Measurements from ENCODE around the gene NAA20.

Gene NAA20

GRCh38 chr20:19991854-19992253 is 25.3 kb upstream of the NAA20 start:
- Histone ChIP-seq H3K36me3 (ENCODE audit: control insufficient read depth in 1 of 2, insufficient read depth in 2 of 2, low read length in 2 of 2) (peaks cover 2 to 4% of the 10 kb centered on the region in 2 experiments), H3K79me2 (ENCODE audit: control insufficient read depth, insufficient read depth, low read length, poor library complexity) (peaks cover 3% of the 10 kb centered on the region), H3K14ac (ENCODE audit: low read length) (peak overlapping the region; percentile 82), H3K4me2 (ENCODE audit: low read length) (no peak overlapping the region), H3K27ac (ENCODE audit: low read depth, low read length) (peak overlapping the region; percentile 98), H3K9ac (ENCODE audit: low read length) (no peak overlapping the region), H4K8ac (ENCODE audit: low read depth, low read length) (peak overlapping the region; percentile 71), H2AK5ac (ENCODE audit: low read length) (peak overlapping the region; percentile 60), H2BK5ac (ENCODE audit: low read depth, low read length, poor library complexity) (peak overlapping the region; percentile 96), H3K79me1 (ENCODE audit: low read length) (peaks cover 36% of the 10 kb centered on the region), H2BK120ac (ENCODE audit: insufficient read depth, low read length, poor library complexity) (peak overlapping the region; percentile 76), H3K18ac (ENCODE audit: low read length) (peak overlapping the region; percentile 82), H3K9me3 (ENCODE audit: insufficient read depth, low read depth, low read length) (no peaks in the 10 kb centered on the region), H2BK12ac (ENCODE audit: low read length) (peak overlapping the region; percentile 90), H3K23ac (ENCODE audit: low read length) (no peak overlapping the region), H2AFZ (ENCODE audit: insufficient read depth, low read length, poor library complexity) (peak overlapping the region; percentile 60), H4K91ac (ENCODE audit: low read depth, low read length) (peak overlapping the region; percentile 96), H4K12ac (ENCODE audit: low read depth, low read length) (no peak overlapping the region), H3K4me1 (ENCODE audit: control insufficient read depth in 1 of 2, insufficient read depth in 2 of 2, low read length in 2 of 2) (peaks cover 24 to 38% of the 10 kb centered on the region in 2 experiments), H3K27me3 (ENCODE audit: insufficient read depth, low read length) (no peaks in the 10 kb centered on the region), H3K4ac (ENCODE audit: low read depth, low read length) (peak overlapping the region; percentile 94), H3K4me3 (ENCODE audit: low read depth, low read length) (no peak overlapping the region)
- WGBS (ENCODE audit: extremely low coverage, insufficient coverage, insufficient read length): no CpG with 5 or more reads among the region's 2 CpGs
- DNase-seq: no peak

GRCh38 chr20:19992996-19993908 is 23.9 kb upstream of the NAA20 start:
- peak overlapping the region; percentile 93 for H3K14ac ChIP-seq (ENCODE audit: low read length)
- H2AFZ ChIP-seq (ENCODE audit: insufficient read depth, low read length, poor library complexity): no peak overlapping the region
- peak overlapping the region; percentile 89 for H2AK5ac ChIP-seq (ENCODE audit: low read length)
- H3K27ac ChIP-seq (ENCODE audit: low read depth, low read length): peak overlapping the region; percentile 99
- DNase-seq: peak; percentile 56 to 83
- H3K36me3 ChIP-seq (ENCODE audit: control insufficient read depth in 1 of 2, insufficient read depth in 2 of 2, low read length in 2 of 2): peaks cover 7 to 10% of the 10 kb centered on the region in 2 experiments
- peak overlapping the region; percentile 89 for H4K8ac ChIP-seq (ENCODE audit: low read depth, low read length)
- H3K9me3 ChIP-seq (ENCODE audit: insufficient read depth, low read depth, low read length): no peaks in the 10 kb centered on the region
- H3K4ac ChIP-seq (ENCODE audit: low read depth, low read length): peak overlapping the region; percentile 89
- H3K18ac ChIP-seq (ENCODE audit: low read length): peak overlapping the region; percentile 86
- H2BK5ac ChIP-seq (ENCODE audit: low read depth, low read length, poor library complexity): peak overlapping the region; percentile 99
- H4K91ac ChIP-seq (ENCODE audit: low read depth, low read length): peak overlapping the region; percentile 99
- no peaks in the 10 kb centered on the region for H3K27me3 ChIP-seq (ENCODE audit: insufficient read depth, low read length)
- H3K4me3 ChIP-seq (ENCODE audit: low read depth, low read length): no peak overlapping the region
- peak overlapping the region; percentile 4 for H3K4me2 ChIP-seq (ENCODE audit: low read length)
- peak overlapping the region; percentile 96 for H2BK12ac ChIP-seq (ENCODE audit: low read length)
- H2BK120ac ChIP-seq (ENCODE audit: insufficient read depth, low read length, poor library complexity): peak overlapping the region; percentile 99
- no CpG with 5 or more reads among the region's 14 CpGs for WGBS (ENCODE audit: extremely low coverage, insufficient coverage, insufficient read length)
- peaks cover 3% of the 10 kb centered on the region for H3K79me2 ChIP-seq (ENCODE audit: control insufficient read depth, insufficient read depth, low read length, poor library complexity)
- H4K12ac ChIP-seq (ENCODE audit: low read depth, low read length): no peak overlapping the region
- peaks cover 39% of the 10 kb centered on the region for H3K79me1 ChIP-seq (ENCODE audit: low read length)
- H3K9ac ChIP-seq (ENCODE audit: low read length): no peak overlapping the region
- H3K4me1 ChIP-seq (ENCODE audit: control insufficient read depth in 1 of 2, insufficient read depth in 2 of 2, low read length in 2 of 2): peaks cover 27 to 37% of the 10 kb centered on the region in 2 experiments
- H3K23ac ChIP-seq (ENCODE audit: low read length): no peak overlapping the region

GRCh38 chr20:19993958-19994669 is 23.0 kb upstream of the NAA20 start:
- Histone ChIP-seq H2AFZ (ENCODE audit: insufficient read depth, low read length, poor library complexity) (peak overlapping the region; percentile 62), H3K4ac (ENCODE audit: low read depth, low read length) (peak overlapping the region; percentile 78), H3K4me1 (ENCODE audit: control insufficient read depth in 1 of 2, insufficient read depth in 2 of 2, low read length in 2 of 2) (peaks cover 27 to 37% of the 10 kb centered on the region in 2 experiments), H3K14ac (ENCODE audit: low read length) (peak overlapping the region; percentile 95), H4K91ac (ENCODE audit: low read depth, low read length) (peak overlapping the region; percentile 98), H3K27me3 (ENCODE audit: insufficient read depth, low read length) (no peaks in the 10 kb centered on the region), H4K8ac (ENCODE audit: low read depth, low read length) (peak overlapping the region; percentile 90), H3K18ac (ENCODE audit: low read length) (peak overlapping the region; percentile 94), H3K79me1 (ENCODE audit: low read length) (peaks cover 39% of the 10 kb centered on the region), H3K36me3 (ENCODE audit: control insufficient read depth in 1 of 2, insufficient read depth in 2 of 2, low read length in 2 of 2) (peaks cover 15 to 18% of the 10 kb centered on the region in 2 experiments), H3K9ac (ENCODE audit: low read length) (peak overlapping the region; percentile 7), H3K79me2 (ENCODE audit: control insufficient read depth, insufficient read depth, low read length, poor library complexity) (peaks cover 3% of the 10 kb centered on the region), H3K23ac (ENCODE audit: low read length) (no peak overlapping the region), H2BK5ac (ENCODE audit: low read depth, low read length, poor library complexity) (peak overlapping the region; percentile 99), H3K4me3 (ENCODE audit: low read depth, low read length) (no peak overlapping the region), H2BK12ac (ENCODE audit: low read length) (peak overlapping the region; percentile 97), H4K12ac (ENCODE audit: low read depth, low read length) (peak overlapping the region; percentile 47), H3K4me2 (ENCODE audit: low read length) (peak overlapping the region; percentile 12), H2BK120ac (ENCODE audit: insufficient read depth, low read length, poor library complexity) (peak overlapping the region; percentile 94), H3K9me3 (ENCODE audit: insufficient read depth, low read depth, low read length) (no peaks in the 10 kb centered on the region), H3K27ac (ENCODE audit: low read depth, low read length) (peak overlapping the region; percentile 99), H2AK5ac (ENCODE audit: low read length) (peak overlapping the region; percentile 97)
- no CpG with 5 or more reads among the region's 12 CpGs for WGBS (ENCODE audit: extremely low coverage, insufficient coverage, insufficient read length)
- peak; percentile 58 to 67 for DNase-seq

GRCh38 chr20:19995220-19995863 is 21.8 kb upstream of the NAA20 start:
- peaks cover 3% of the 10 kb centered on the region for H3K79me2 ChIP-seq (ENCODE audit: control insufficient read depth, insufficient read depth, low read length, poor library complexity)
- H2AFZ ChIP-seq (ENCODE audit: insufficient read depth, low read length, poor library complexity): no peak overlapping the region
- H4K12ac ChIP-seq (ENCODE audit: low read depth, low read length): no peak overlapping the region
- H3K79me1 ChIP-seq (ENCODE audit: low read length): peaks cover 34% of the 10 kb centered on the region
- no peak overlapping the region for H3K4me2 ChIP-seq (ENCODE audit: low read length)
- peaks cover 18 to 25% of the 10 kb centered on the region in 2 experiments for H3K36me3 ChIP-seq (ENCODE audit: control insufficient read depth in 1 of 2, insufficient read depth in 2 of 2, low read length in 2 of 2)
- no peak overlapping the region for H3K4ac ChIP-seq (ENCODE audit: low read depth, low read length)
- H3K18ac ChIP-seq (ENCODE audit: low read length): no peak overlapping the region
- H3K9ac ChIP-seq (ENCODE audit: low read length): no peak overlapping the region
- H2BK12ac ChIP-seq (ENCODE audit: low read length): no peak overlapping the region
- H4K8ac ChIP-seq (ENCODE audit: low read depth, low read length): no peak overlapping the region
- peak overlapping the region; percentile 99 for H3K27ac ChIP-seq (ENCODE audit: low read depth, low read length)
- H2BK120ac ChIP-seq (ENCODE audit: insufficient read depth, low read length, poor library complexity): peak overlapping the region; percentile 94
- no peaks in the 10 kb centered on the region for H3K27me3 ChIP-seq (ENCODE audit: insufficient read depth, low read length)
- peak overlapping the region; percentile 98 for H4K91ac ChIP-seq (ENCODE audit: low read depth, low read length)
- no peak overlapping the region for H3K4me3 ChIP-seq (ENCODE audit: low read depth, low read length)
- no peaks in the 10 kb centered on the region for H3K9me3 ChIP-seq (ENCODE audit: insufficient read depth, low read depth, low read length)
- peak; percentile 54 to 73 for DNase-seq
- H3K14ac ChIP-seq (ENCODE audit: low read length): no peak overlapping the region
- H2BK5ac ChIP-seq (ENCODE audit: low read depth, low read length, poor library complexity): peak overlapping the region; percentile 99
- no peak overlapping the region for H3K23ac ChIP-seq (ENCODE audit: low read length)
- no peak overlapping the region for H2AK5ac ChIP-seq (ENCODE audit: low read length)
- H3K4me1 ChIP-seq (ENCODE audit: control insufficient read depth in 1 of 2, insufficient read depth in 2 of 2, low read length in 2 of 2): peaks cover 25 to 30% of the 10 kb centered on the region in 2 experiments
- WGBS (ENCODE audit: extremely low coverage, insufficient coverage, insufficient read length): no CpG with 5 or more reads among the region's 5 CpGs

Data from trophoblast cell (in vitro differentiated cells and primary cell).